SK-N-SH treated with all-trans-retinoic acid at 6 μM for 48 hours (cell line): ENCODE measurements around the gene TRIM37.

Source experiments
- ATAC-seq: fragments of 200-7000 bp; cut with Tn5 transposase; 3 replicates; pipeline ENCODE4 v1.9.1; 2020; ENCODE audit warnings: mild to moderate bottlenecking, moderate library complexity
- ARNTL ChIP-seq: fragments of 450-650 bp; formaldehyde crosslinking; IDR thresholded peaks from 2 replicates; pipeline ENCODE4 v1.5.0; 2020; ENCODE audit warnings: low read depth, mild to moderate bottlenecking, moderate library complexity, borderline replicate concordance
- BACH2 ChIP-seq: fragments of 250-450 bp; sonication (Bioruptor Pico); IDR thresholded peaks from 2 replicates; pipeline ENCODE4 v1.9.0; 2021; ENCODE audit warnings: mild to moderate bottlenecking, borderline replicate concordance
- CREB5 ChIP-seq: fragments of 250-450 bp; sonication (Bioruptor Pico); IDR thresholded peaks from 2 replicates; pipeline ENCODE4 v1.5.1; 2020; ENCODE audit warnings: low read depth, mild to moderate bottlenecking, moderate library complexity
- CSDC2 ChIP-seq: fragments of 250-450 bp; sonication (Bioruptor Pico); IDR thresholded peaks from 2 replicates; pipeline ENCODE4 v1.5.0; 2020; ENCODE audit warnings: mild to moderate bottlenecking, moderate library complexity
- CSRNP3 ChIP-seq: fragments of 250-450 bp; sonication (Bioruptor Pico); IDR thresholded peaks from 2 replicates; pipeline ENCODE4 v1.5.1; 2021; ENCODE audit warnings: mild to moderate bottlenecking, moderate library complexity
- ESRRG ChIP-seq: fragments of 250-450 bp; sonication (Bioruptor Pico); IDR thresholded peaks from 2 replicates; pipeline ENCODE4 v1.6.1; 2021; ENCODE audit warnings: mild to moderate bottlenecking
- GLIS3 ChIP-seq: fragments of 250-450 bp; sonication (Bioruptor Pico); IDR thresholded peaks from 2 replicates; pipeline ENCODE4 v1.5.0; 2020; ENCODE audit warnings: mild to moderate bottlenecking, moderate library complexity
- ISL1 ChIP-seq: fragments of 250-450 bp; sonication (Bioruptor Pico); IDR thresholded peaks from 2 replicates; pipeline ENCODE4 v2.1.2; 2022; ENCODE audit warnings: mild to moderate bottlenecking, moderate library complexity
- OSR1 ChIP-seq: fragments of 250-450 bp; sonication (Bioruptor Pico); IDR thresholded peaks from 2 replicates; pipeline ENCODE4 v1.8.0; 2022; ENCODE audit warnings: moderate library complexity, mild to moderate bottlenecking, inconsistent platforms
- PATZ1 ChIP-seq: fragments of 250-450 bp; sonication (Bioruptor Pico); IDR thresholded peaks from 2 replicates; pipeline ENCODE4 v1.8.0; 2020; ENCODE audit warnings: mild to moderate bottlenecking, moderate library complexity, borderline replicate concordance
- PPARA ChIP-seq: fragments of 250-450 bp; sonication (Bioruptor Pico); IDR thresholded peaks from 2 replicates; pipeline ENCODE4 v1.5.0; 2020; ENCODE audit warnings: mild to moderate bottlenecking, borderline replicate concordance
- RARB ChIP-seq: fragments of 250-450 bp; sonication (Bioruptor Pico); IDR thresholded peaks from 2 replicates; pipeline ENCODE4 v1.8.0; 2021; ENCODE audit warnings: mild to moderate bottlenecking, moderate library complexity
- SNAI2 ChIP-seq: fragments of 250-450 bp; sonication (Bioruptor Pico); IDR thresholded peaks from 2 replicates; pipeline ENCODE4 v1.5.0; 2020; ENCODE audit warnings: mild to moderate bottlenecking, moderate library complexity
- TCF4 ChIP-seq: fragments of 250-450 bp; sonication (Bioruptor Pico); IDR thresholded peaks from 2 replicates; pipeline ENCODE4 v1.8.0; 2021; ENCODE audit warnings: mild to moderate bottlenecking, moderate library complexity, borderline replicate concordance
- TOX ChIP-seq: fragments of 250-450 bp; sonication (Bioruptor Pico); IDR thresholded peaks from 2 replicates; pipeline ENCODE4 v1.8.0; 2021; ENCODE audit warnings: mild to moderate bottlenecking, moderate library complexity, borderline replicate concordance
- ZC3H10 ChIP-seq: fragments of 250-450 bp; sonication (Bioruptor Pico); IDR thresholded peaks from 2 replicates; pipeline ENCODE4 v1.5.1; 2021; ENCODE audit warnings: mild to moderate bottlenecking, moderate library complexity
- ZFP3 ChIP-seq: fragments of 250-450 bp; sonication (Bioruptor Pico); IDR thresholded peaks from 2 replicates; pipeline ENCODE4 v1.5.0; 2020; ENCODE audit warnings: mild to moderate bottlenecking, moderate library complexity
- ZFP30 ChIP-seq: fragments of 450-650 bp; formaldehyde crosslinking; IDR thresholded peaks from 2 replicates; pipeline ENCODE4 v1.5.0; 2022; ENCODE audit warnings: mild to moderate bottlenecking, moderate library complexity
- ZNF565 ChIP-seq: fragments of 450-650 bp; formaldehyde crosslinking; conservative IDR thresholded peaks from 2 replicates; pipeline ENCODE4 v1.5.0; 2020; ENCODE audit warnings: low read depth, mild to moderate bottlenecking, moderate library complexity
- ZNF70 ChIP-seq: fragments of 450-650 bp; formaldehyde crosslinking; IDR thresholded peaks from 2 replicates; pipeline ENCODE4 v1.5.0; 2020; ENCODE audit warnings: mild to moderate bottlenecking, moderate library complexity
- ZNF8 ChIP-seq: fragments of 450-650 bp; formaldehyde crosslinking; IDR thresholded peaks from 2 replicates; pipeline ENCODE4 v1.5.0; 2020; ENCODE audit warnings: mild to moderate bottlenecking, moderate library complexity
- TF ChIP-seq, protein P1 (sequence below): fragments of 250-450 bp; sonication (Bioruptor Pico); IDR thresholded peaks from 2 replicates; pipeline ENCODE4 v1.8.0; 2021; ENCODE audit warnings: low read depth, mild to moderate bottlenecking, moderate library complexity, borderline replicate concordance
- TF ChIP-seq, protein P2 (sequence below): fragments of 250-450 bp; sonication (Bioruptor Pico); IDR thresholded peaks from 2 replicates; pipeline ENCODE4 v1.5.0; 2020; ENCODE audit warnings: mild to moderate bottlenecking, moderate library complexity

TRIM37 gene, protein sequence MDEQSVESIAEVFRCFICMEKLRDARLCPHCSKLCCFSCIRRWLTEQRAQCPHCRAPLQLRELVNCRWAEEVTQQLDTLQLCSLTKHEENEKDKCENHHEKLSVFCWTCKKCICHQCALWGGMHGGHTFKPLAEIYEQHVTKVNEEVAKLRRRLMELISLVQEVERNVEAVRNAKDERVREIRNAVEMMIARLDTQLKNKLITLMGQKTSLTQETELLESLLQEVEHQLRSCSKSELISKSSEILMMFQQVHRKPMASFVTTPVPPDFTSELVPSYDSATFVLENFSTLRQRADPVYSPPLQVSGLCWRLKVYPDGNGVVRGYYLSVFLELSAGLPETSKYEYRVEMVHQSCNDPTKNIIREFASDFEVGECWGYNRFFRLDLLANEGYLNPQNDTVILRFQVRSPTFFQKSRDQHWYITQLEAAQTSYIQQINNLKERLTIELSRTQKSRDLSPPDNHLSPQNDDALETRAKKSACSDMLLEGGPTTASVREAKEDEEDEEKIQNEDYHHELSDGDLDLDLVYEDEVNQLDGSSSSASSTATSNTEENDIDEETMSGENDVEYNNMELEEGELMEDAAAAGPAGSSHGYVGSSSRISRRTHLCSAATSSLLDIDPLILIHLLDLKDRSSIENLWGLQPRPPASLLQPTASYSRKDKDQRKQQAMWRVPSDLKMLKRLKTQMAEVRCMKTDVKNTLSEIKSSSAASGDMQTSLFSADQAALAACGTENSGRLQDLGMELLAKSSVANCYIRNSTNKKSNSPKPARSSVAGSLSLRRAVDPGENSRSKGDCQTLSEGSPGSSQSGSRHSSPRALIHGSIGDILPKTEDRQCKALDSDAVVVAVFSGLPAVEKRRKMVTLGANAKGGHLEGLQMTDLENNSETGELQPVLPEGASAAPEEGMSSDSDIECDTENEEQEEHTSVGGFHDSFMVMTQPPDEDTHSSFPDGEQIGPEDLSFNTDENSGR

GRCh38 chr17:59106463-59107305 is at the start of gene TRIM37:
TSS of gene TRIM37 (minus strand) at chr17:59106880. CDS start at chr17:59106461, 419 bp downstream.
- TF ChIP-seq, protein P1, sequence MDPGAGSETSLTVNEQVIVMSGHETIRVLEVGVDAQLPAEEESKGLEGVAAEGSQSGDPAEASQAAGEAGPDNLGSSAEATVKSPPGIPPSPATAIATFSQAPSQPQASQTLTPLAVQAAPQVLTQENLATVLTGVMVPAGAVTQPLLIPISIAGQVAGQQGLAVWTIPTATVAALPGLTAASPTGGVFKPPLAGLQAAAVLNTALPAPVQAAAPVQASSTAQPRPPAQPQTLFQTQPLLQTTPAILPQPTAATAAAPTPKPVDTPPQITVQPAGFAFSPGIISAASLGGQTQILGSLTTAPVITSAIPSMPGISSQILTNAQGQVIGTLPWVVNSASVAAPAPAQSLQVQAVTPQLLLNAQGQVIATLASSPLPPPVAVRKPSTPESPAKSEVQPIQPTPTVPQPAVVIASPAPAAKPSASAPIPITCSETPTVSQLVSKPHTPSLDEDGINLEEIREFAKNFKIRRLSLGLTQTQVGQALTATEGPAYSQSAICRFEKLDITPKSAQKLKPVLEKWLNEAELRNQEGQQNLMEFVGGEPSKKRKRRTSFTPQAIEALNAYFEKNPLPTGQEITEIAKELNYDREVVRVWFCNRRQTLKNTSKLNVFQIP, result peak; percentile 69; the same call in 1 of the 2 replicates
- TF ChIP-seq ZFP3, result peak; percentile 58; the same call in 1 of the 2 replicates
- no peak for TF ChIP-seq TOX (CRISPR knock-in tag)
- peak; percentile 53; the same call in 1 of the 2 replicates for TF ChIP-seq GLIS3 (CRISPR knock-in tag)
- no peak for TF ChIP-seq PATZ1 (CRISPR knock-in tag)
- TF ChIP-seq ZC3H10 (CRISPR knock-in tag), result no peak
- no peak for TF ChIP-seq ARNTL
- TF ChIP-seq RARB (CRISPR knock-in tag), result no peak
- TF ChIP-seq ZFP30 (CRISPR knock-in tag), result no peak
- no peak for TF ChIP-seq CSRNP3
- no peak for TF ChIP-seq OSR1
- TF ChIP-seq SNAI2 (CRISPR knock-in tag), result no peak
- no peak for TF ChIP-seq ZNF70 (CRISPR knock-in tag)
- no peak for TF ChIP-seq ZNF565
- TF ChIP-seq, protein P2, sequence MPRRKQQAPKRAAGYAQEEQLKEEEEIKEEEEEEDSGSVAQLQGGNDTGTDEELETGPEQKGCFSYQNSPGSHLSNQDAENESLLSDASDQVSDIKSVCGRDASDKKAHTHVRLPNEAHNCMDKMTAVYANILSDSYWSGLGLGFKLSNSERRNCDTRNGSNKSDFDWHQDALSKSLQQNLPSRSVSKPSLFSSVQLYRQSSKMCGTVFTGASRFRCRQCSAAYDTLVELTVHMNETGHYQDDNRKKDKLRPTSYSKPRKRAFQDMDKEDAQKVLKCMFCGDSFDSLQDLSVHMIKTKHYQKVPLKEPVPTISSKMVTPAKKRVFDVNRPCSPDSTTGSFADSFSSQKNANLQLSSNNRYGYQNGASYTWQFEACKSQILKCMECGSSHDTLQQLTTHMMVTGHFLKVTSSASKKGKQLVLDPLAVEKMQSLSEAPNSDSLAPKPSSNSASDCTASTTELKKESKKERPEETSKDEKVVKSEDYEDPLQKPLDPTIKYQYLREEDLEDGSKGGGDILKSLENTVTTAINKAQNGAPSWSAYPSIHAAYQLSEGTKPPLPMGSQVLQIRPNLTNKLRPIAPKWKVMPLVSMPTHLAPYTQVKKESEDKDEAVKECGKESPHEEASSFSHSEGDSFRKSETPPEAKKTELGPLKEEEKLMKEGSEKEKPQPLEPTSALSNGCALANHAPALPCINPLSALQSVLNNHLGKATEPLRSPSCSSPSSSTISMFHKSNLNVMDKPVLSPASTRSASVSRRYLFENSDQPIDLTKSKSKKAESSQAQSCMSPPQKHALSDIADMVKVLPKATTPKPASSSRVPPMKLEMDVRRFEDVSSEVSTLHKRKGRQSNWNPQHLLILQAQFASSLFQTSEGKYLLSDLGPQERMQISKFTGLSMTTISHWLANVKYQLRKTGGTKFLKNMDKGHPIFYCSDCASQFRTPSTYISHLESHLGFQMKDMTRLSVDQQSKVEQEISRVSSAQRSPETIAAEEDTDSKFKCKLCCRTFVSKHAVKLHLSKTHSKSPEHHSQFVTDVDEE (CRISPR knock-in tag), result no peak; the same call in 1 of the 2 replicates
- TF ChIP-seq BACH2, result no peak
- TF ChIP-seq ISL1 (CRISPR knock-in tag), result no peak
- TF ChIP-seq TCF4 (CRISPR knock-in tag), result 0 out of 2 replicates have a peak, but pooled peaks have one; percentile 20
- no peak for TF ChIP-seq CREB5
- TF ChIP-seq CSDC2 (CRISPR knock-in tag), result 0 out of 2 replicates have a peak, but pooled peaks have one; percentile 40
- TF ChIP-seq PPARA, result no peak
- no peak for TF ChIP-seq ESRRG
- no peak for TF ChIP-seq ZNF8 (CRISPR knock-in tag)
- peak; percentile 97 for ATAC-seq
